Measurements from ENCODE around the gene PHLDB2. TPM values are rescaled to one million over a fixed set of nuclear protein-coding genes. Genes with fewer than 3 reads are reported as not detected.

Gene PHLDB2
- total RNA-seq, 1 donor from 2014 or later = 2.5 TPM

DNA sequence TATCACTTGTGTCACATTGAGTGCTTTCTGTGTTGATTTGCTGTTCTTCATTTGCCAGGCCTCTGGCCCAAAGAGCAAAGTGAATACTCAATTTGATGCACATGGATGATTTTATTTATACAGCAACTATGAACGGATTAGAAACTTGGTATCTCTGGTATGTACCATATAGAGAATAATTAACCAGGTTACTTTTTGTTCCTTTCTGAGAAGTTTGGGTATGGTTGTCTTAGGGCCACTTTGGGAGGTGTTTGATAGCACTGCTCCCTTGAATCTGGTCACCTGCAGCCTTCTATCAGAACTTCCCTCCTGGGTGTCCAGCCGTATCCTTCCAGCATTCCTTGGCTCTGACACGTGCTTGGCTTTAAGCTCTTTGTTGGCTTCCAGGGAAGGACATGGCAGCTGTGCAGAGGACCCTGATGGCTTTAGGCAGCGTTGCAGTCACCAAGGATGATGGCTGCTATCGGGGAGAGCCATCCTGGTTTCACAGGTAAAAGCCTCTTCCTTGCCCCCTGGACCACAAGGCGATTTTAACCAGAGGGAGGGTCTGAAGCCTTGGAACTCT is 152.4 kb downstream of the PHLDB2 start:
- Mint-ChIP-seq H3K27ac (no peak overlapping the region), H3K4me3 (no peak overlapping the region), H3K36me3 (ENCODE audit: low read depth) (no peaks in the 10 kb centered on the region), H3K4me1 (peaks cover 16% of the 10 kb centered on the region), H3K9me3 (no peaks in the 10 kb centered on the region), H3K27me3 (no peaks in the 10 kb centered on the region)
- CTCF ChIA-PET = interaction anchor here (0.8 to 5.1 kb wide), 3 partner anchors 8 to 342 kb away, joined by 3 to 81 read pairs (median 34); no protein-coding TSS in a partner anchor
- TF ChIP-seq, protein P1, sequence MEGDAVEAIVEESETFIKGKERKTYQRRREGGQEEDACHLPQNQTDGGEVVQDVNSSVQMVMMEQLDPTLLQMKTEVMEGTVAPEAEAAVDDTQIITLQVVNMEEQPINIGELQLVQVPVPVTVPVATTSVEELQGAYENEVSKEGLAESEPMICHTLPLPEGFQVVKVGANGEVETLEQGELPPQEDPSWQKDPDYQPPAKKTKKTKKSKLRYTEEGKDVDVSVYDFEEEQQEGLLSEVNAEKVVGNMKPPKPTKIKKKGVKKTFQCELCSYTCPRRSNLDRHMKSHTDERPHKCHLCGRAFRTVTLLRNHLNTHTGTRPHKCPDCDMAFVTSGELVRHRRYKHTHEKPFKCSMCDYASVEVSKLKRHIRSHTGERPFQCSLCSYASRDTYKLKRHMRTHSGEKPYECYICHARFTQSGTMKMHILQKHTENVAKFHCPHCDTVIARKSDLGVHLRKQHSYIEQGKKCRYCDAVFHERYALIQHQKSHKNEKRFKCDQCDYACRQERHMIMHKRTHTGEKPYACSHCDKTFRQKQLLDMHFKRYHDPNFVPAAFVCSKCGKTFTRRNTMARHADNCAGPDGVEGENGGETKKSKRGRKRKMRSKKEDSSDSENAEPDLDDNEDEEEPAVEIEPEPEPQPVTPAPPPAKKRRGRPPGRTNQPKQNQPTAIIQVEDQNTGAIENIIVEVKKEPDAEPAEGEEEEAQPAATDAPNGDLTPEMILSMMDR (IDR thresholded peaks at IDR 0.05) = no peak
- intact Hi-C loops (cut with micrococcal nuclease) = no loop called here
- no peak for DNase-seq
- ATAC-seq (ENCODE audit: low read depth) = no peak
- POLR2A ChIA-PET = interaction anchor here (0.6 kb wide), 1 partner anchor 1185 kb away, joined by 3 read pairs; no protein-coding TSS in a partner anchor

DNA sequence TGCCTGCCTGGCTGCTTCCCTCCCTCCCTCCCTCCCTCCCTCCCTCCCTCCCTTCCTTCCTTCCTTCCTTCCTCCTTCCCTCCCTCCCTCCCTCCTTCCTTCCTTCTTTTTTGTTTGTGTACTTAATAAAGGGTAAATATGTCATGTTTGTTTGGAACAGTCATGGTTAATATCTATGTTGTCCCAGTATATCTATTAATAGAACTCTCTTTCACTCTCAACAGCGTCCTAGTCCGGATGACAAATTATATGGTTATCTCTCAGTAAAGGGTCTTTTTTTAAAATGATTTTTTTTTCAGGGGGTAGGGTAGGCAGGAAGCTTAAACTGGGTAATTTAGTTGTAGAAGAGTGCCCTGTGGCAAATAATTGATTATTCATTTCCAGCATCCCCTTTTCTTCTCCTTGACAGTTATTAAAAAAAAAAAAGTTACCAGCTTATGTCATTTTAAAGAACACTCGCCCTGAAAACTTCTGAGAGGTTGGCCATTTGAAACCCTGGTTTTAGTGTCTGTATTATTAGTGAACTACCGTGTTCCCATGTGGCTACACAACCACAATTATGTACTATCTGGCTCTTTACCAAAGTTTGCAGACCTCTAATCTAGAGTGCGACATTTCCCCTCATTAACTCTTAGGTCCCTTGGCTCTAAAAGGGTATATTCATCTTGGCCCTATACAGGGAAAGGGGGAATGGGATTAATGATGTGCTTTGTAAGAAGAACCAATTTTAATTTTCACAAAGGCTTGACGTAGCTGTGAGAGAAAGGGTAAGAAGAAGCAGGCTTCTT is 153.3 kb downstream of the PHLDB2 start:
- ChIA-PET CTCF (interaction anchor here (0.6 to 5.1 kb wide), 16 partner anchors 8 to 434 kb away, joined by 3 to 81 read pairs (median 5); partner anchors contain the start of gene TMPRSS7), POLR2A (no interaction called here)
- TF ChIP-seq, protein P1 (IDR thresholded peaks at IDR 0.05) = no peak
- H3K27me3 Mint-ChIP-seq = no peaks in the 10 kb centered on the region
- no peak overlapping the region for H3K4me3 Mint-ChIP-seq
- no peaks in the 10 kb centered on the region for H3K9me3 Mint-ChIP-seq
- intact Hi-C loops (cut with micrococcal nuclease) = no loop called here
- DNase-seq (no peak), ATAC-seq (ENCODE audit: low read depth) (no peak)
- no peaks in the 10 kb centered on the region for H3K36me3 Mint-ChIP-seq (ENCODE audit: low read depth)
- H3K4me1 Mint-ChIP-seq = peaks cover 16% of the 10 kb centered on the region
- no peak overlapping the region for H3K27ac Mint-ChIP-seq

DNA sequence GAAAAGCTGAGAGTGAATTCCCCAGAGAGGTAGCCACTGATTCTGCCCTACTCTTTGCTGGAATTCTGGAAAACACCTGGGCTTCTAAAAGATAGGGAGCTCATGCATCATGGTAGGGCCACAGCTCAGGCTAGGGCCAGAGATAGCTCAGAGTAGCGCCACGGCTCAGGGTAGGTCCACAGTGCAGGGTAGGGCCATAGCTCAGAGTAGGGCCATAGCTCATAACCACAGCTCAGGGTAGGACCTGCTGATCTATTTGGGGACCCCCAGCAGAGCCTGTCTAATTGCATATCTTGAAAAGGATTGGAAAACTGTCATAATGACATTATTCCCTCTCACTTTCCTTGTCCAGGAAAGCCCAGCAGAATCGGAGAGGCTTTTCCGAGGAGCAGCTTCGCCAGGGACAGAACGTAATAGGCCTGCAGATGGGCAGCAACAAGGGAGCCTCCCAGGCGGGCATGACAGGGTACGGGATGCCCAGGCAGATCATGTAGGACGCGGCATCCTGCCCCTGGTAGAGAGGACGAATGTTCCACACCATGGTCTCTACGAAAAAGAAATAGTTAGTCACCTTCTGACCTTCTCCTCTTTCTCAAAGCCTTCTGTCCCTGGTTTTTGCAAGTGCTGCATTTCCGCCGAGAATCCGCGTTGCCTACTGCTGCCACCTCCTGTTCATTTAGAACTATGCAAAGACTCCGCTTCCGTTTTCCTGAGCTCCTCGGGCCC is 154.2 kb downstream of the PHLDB2 start:
- Mint-ChIP-seq H3K27ac (no peak overlapping the region), H3K4me3 (peak overlapping the region; percentile 21)
- CTCF ChIA-PET = interaction anchor here (0.5 to 5.1 kb wide), 28 partner anchors 9 to 435 kb away, joined by 3 to 81 read pairs (median 5); partner anchors contain the start of gene TMPRSS7

DNA sequence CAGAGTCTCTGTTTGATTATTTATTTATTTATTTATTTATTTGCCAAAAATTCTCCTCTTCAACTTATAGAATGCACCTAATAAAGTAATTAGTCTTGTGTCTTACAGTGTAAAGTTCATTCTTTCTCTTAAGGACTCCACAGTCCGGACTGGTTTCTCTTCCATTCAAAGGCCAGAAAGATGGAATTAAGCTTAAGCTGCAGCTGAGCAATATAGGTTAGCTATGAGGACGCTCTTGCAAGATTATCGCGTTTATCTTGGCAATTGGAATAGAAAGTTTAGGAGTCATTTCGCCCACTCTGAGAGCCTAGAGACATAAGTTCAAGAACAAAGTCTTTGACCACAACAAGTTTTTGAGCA is 154.7 kb downstream of the PHLDB2 start:
- no peak overlapping the region for H3K4me3 Mint-ChIP-seq
- intact Hi-C loops (cut with micrococcal nuclease) = loop anchor here (1.0 kb wide), 5 partner anchors 24 to 435 kb away; no protein-coding TSS in a partner anchor
- no peak for ATAC-seq (ENCODE audit: low read depth)

More for the DNA sequence above, 154.2 kb downstream of the PHLDB2 start:
- DNase-seq (peak; percentile 21), ATAC-seq (ENCODE audit: low read depth) (peak; percentile 82)
- no peaks in the 10 kb centered on the region for H3K9me3 Mint-ChIP-seq
- intact Hi-C loops (cut with micrococcal nuclease) = loop anchor here (1.0 kb wide), 5 partner anchors 24 to 435 kb away; no protein-coding TSS in a partner anchor
- no peaks in the 10 kb centered on the region for H3K27me3 Mint-ChIP-seq
- no peaks in the 10 kb centered on the region for H3K36me3 Mint-ChIP-seq (ENCODE audit: low read depth)
- H3K4me1 Mint-ChIP-seq = peaks cover 16% of the 10 kb centered on the region
- TF ChIP-seq, protein P1 (IDR thresholded peaks at IDR 0.05) = no peak
- POLR2A ChIA-PET = interaction anchor here (1.2 kb wide), 1 partner anchor 34 kb away, joined by 4 read pairs; the partner anchor contains the start of gene ABHD10

More for the DNA sequence above, 154.7 kb downstream of the PHLDB2 start:
- H3K9me3 Mint-ChIP-seq = no peaks in the 10 kb centered on the region
- H3K27ac Mint-ChIP-seq = no peak overlapping the region
- peaks cover 16% of the 10 kb centered on the region for H3K4me1 Mint-ChIP-seq
- CTCF ChIA-PET = interaction anchor here (0.5 to 5.1 kb wide), 23 partner anchors 10 to 435 kb away, joined by 3 to 81 read pairs (median 5); partner anchors contain the start of gene TMPRSS7
- TF ChIP-seq, protein P1 (IDR thresholded peaks at IDR 0.05) = no peak
- DNase-seq = no peak
- POLR2A ChIA-PET = interaction anchor here (0.6 to 1.2 kb wide), 2 partner anchors 35 to 296 kb away, joined by 3 to 4 read pairs; partner anchors contain the start of gene ABHD10
- H3K36me3 Mint-ChIP-seq (ENCODE audit: low read depth) = no peaks in the 10 kb centered on the region
- H3K27me3 Mint-ChIP-seq = no peaks in the 10 kb centered on the region
